Raji (cell line): ENCODE data around the gene FKBP1B.

Experiments used
- POLR2A ChIP-seq: IDR thresholded peaks from 2 replicates; pipeline ENCODE4 v1.6.1; 2011; ENCODE audit warnings: low read depth, low read length, control low read depth; ENCODE audit not compliant: insufficient read depth

FKBP1B gene

DNA sequence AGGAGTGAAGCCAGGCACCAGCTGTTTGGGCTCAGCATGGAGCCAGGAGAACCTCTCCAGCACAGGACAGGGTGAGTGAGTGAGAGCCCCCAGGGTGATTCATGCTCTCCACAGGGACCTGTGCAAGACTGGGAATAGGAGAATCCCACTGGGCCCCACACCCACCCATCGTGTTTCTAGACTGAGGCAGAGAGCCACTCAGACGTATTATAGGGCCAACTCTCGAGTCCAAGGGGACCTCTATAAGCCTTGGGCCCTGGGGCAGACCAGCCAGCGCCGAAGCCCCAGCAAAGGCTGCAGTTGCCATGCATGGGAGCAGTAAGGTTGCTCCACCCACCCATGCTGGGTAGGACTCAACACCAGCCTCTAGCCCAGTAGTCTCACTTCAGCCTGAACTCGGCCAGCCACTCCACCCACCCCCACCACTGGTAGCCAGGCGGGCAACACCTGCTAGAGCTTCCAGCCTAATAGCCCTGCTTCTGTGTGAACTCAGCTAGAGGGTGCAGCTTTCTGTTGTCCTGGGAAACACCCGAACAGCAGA is 54.6 kb downstream of the FKBP1B start:
- no peak for TF ChIP-seq POLR2A

DNA sequence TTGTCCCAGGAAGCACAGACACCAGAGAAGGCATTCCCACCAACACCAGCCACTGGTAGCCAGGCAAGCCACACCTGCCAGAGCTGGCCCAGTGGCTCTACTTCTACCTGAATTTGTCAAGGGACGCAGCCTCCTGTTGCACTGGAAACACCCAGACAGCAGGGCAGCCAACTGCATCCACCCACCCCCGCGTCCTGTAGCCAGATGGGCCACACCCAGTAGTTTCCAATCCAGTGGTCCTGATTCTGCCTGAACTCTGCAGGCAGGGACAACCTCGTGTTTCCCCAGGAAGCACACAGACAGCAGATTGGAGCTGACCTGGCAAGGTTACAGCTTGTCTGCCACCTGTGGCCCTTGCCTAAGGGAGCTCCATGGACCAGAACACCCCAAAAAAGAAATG is 55.4 kb downstream of the FKBP1B start:
- TF ChIP-seq POLR2A = no peak

DNA sequence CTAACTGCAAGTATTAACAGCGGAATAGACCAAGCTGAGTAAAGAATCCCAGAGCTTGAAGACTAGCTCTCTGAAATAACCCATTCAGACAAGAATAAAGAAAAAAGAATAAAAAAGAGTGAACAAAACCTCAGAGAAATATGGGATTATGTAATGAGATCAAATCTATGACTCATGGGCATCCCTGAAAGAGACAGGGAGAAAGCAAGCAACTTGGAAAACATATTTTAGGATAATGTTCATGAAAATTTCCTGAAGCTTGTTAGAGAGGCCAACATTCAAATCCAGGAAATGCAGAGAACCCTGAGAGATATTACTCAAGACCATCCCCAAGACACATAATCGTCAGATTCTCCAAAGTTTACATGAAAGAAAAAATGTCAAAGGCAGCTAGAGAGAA is 56.3 kb downstream of the FKBP1B start:
- no peak for TF ChIP-seq POLR2A

DNA sequence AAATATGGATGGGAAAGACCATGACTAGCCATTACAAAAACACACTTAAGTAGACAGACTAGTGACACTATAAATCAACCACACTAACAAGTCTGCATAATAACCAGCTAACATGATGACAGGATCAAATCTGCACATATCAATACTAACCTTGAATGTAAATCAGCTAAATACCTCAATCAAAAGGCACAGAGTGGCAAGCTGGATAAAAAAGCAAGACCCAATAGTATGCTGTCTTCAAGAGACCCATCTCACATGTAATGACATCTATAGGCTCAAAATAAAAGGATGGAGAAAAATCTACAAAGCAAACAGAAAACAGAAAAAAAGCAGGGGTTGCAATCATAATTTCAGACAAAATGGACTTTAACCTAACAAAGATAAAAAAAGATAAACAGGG is 57.2 kb downstream of the FKBP1B start:
- TF ChIP-seq POLR2A = no peak

DNA sequence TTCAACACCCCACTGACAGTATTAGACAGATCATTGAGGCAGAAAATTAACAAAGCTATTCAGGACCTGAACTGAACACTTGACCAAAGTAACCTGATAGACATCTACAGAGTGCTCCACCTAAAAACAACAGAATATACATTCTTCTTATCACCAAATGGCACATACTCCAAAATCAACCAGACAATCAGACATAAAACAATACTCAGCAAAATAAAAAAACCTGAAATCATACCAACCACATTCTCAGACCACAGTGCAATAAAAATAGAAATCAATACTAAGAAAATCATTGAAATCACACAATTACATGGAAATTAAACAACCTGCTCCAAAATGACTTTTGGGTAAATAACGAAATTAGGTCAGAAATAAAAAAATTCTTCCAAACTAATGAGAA is 57.8 kb downstream of the FKBP1B start:
- TF ChIP-seq POLR2A = no peak

DNA sequence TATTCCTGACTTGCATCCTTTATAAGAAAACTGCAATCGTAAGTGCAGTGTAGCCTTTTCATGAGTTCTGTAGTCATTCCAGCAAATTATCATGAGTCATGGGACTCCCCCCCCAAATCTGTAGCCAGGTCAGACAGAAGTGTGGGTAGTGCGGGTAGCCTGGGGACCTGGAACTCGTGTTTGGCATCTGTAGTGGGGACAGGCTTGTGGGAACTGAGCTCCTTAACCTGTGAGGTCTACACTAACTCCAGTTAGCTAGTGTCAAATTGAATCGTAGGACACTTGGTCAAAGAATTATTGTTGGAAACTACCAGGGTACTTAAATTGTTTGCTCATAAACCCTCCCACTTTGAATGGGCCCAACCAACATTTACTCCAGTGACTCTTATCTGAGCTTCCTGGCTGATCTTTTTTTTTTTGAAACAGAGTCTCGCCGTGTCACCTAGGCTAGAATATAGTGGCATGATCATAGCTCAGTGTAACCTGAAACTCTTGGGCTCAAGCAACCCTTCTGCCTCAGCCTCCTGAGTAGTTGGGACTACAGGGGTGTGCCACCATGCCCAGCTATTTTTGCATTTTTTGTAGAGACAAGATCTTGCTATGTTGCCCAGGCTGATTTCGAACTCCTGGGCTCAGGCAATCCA is 61.2 kb downstream of the FKBP1B start:
- TF ChIP-seq POLR2A = no peak

DNA sequence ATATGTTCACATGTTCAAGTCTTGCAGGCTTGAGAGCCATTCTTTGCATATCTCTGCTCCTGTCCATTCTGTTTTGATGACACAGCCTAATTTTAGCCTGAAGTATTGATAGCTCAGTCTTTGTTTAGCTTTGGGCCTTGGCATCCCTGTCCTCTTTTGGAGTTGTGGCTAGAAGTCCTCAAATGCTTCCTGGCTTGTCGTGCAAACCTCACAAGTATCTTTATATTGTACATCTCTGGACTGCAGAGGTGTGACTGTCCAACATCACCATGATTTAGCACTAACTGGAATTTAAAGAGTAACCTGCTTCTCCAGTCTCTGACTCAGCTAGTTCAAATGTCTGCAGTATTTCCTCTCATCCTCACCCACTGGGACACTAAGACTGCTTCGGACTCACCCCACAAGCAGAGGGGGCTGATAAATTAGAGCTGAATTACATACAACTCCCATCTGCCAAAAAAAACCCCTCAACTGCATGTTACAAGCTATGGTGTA is 61.9 kb downstream of the FKBP1B start:
- TF ChIP-seq POLR2A = no peak
